Trophoblast cell (in vitro differentiated cells and primary cell): ENCODE results near the gene HIBADH.

Source experiments
- DNase-seq, 2 donors: peaks; one replicate each; pipeline ENCODE4 v3.0.0-alpha.2; 2016
- H2AFZ ChIP-seq: 2 replicates; pipeline ENCODE4 v1.6.1; 2013; ENCODE audit warnings: low read length, moderate library complexity, mild to moderate bottlenecking; ENCODE audit not compliant: insufficient read depth, poor library complexity
- H2AK5ac ChIP-seq: 2 replicates; pipeline ENCODE4 v1.6.1; 2013; ENCODE audit warnings: mild to moderate bottlenecking, low read length
- H2BK120ac ChIP-seq: 2 replicates; pipeline ENCODE4 v1.6.1; 2013; ENCODE audit warnings: low read length, mild to moderate bottlenecking, moderate library complexity; ENCODE audit not compliant: insufficient read depth, poor library complexity
- H2BK12ac ChIP-seq: 2 replicates; pipeline ENCODE4 v1.6.1; 2013; ENCODE audit warnings: mild to moderate bottlenecking, low read length, moderate library complexity
- H2BK5ac ChIP-seq: 2 replicates; pipeline ENCODE4 v1.6.1; 2013; ENCODE audit warnings: low read length, low read depth, moderate library complexity, mild to moderate bottlenecking; ENCODE audit not compliant: poor library complexity
- H3K14ac ChIP-seq: 2 replicates; pipeline ENCODE4 v1.6.1; 2013; ENCODE audit warnings: mild to moderate bottlenecking, low read length
- H3K18ac ChIP-seq: 2 replicates; pipeline ENCODE4 v1.6.1; 2013; ENCODE audit warnings: mild to moderate bottlenecking, low read length
- H3K23ac ChIP-seq: 2 replicates; pipeline ENCODE4 v1.6.1; 2013; ENCODE audit warnings: low read length
- H3K27ac ChIP-seq: 2 replicates; pipeline ENCODE4 v1.5.1; 2013; ENCODE audit warnings: low read depth, mild to moderate bottlenecking, inconsistent platforms, low read length, moderate library complexity
- H3K27me3 ChIP-seq: 2 replicates; pipeline ENCODE4 v1.6.1; 2013; ENCODE audit warnings: inconsistent platforms, mild to moderate bottlenecking, low read length, moderate library complexity; ENCODE audit not compliant: insufficient read depth
- H3K36me3 ChIP-seq, 2 experiments: 1 replicate in 1 of 2; 2 replicates in 1 of 2; pipeline ENCODE4 v1.6.1; 2013; ENCODE audit warnings: low read length in 2 of 2, mild to moderate bottlenecking in 2 of 2, moderate library complexity in 1 of 2; ENCODE audit not compliant: insufficient read depth in 2 of 2, control insufficient read depth in 1 of 2
- H3K4ac ChIP-seq: 2 replicates; pipeline ENCODE4 v1.6.1; 2013; ENCODE audit warnings: low read depth, mild to moderate bottlenecking, low read length, moderate library complexity
- H3K4me1 ChIP-seq, 2 experiments: 1 replicate in 1 of 2; 2 replicates in 1 of 2; pipeline ENCODE4 v1.6.1; 2013; ENCODE audit warnings: low read length in 2 of 2, mild to moderate bottlenecking in 2 of 2, moderate library complexity in 1 of 2; ENCODE audit not compliant: insufficient read depth in 2 of 2, control insufficient read depth in 1 of 2
- H3K4me2 ChIP-seq: 2 replicates; pipeline ENCODE4 v1.6.1; 2013; ENCODE audit warnings: inconsistent platforms, mild to moderate bottlenecking, low read length, moderate library complexity
- H3K4me3 ChIP-seq: 2 replicates; pipeline ENCODE4 v1.5.1; 2013; ENCODE audit warnings: mild to moderate bottlenecking, low read depth, low read length, inconsistent platforms
- H3K79me1 ChIP-seq: one replicate; pipeline ENCODE4 v1.6.1; 2013; ENCODE audit warnings: low read length
- H3K79me2 ChIP-seq: 2 replicates; pipeline ENCODE4 v1.6.1; 2013; ENCODE audit warnings: low read length, mild to moderate bottlenecking; ENCODE audit not compliant: control insufficient read depth, insufficient read depth, poor library complexity
- H3K9ac ChIP-seq: 2 replicates; pipeline ENCODE4 v1.6.1; 2013; ENCODE audit warnings: mild to moderate bottlenecking, low read length
- H3K9me3 ChIP-seq: 2 replicates; pipeline ENCODE4 v1.6.1; 2013; ENCODE audit warnings: low read depth, mild to moderate bottlenecking, control low read depth, inconsistent platforms, low read length; ENCODE audit not compliant: insufficient read depth
- H4K12ac ChIP-seq: 2 replicates; pipeline ENCODE4 v1.6.1; 2013; ENCODE audit warnings: low read depth, mild to moderate bottlenecking, low read length, moderate library complexity
- H4K8ac ChIP-seq: 2 replicates; pipeline ENCODE4 v1.6.1; 2013; ENCODE audit warnings: low read depth, mild to moderate bottlenecking, low read length, moderate library complexity
- H4K91ac ChIP-seq: one replicate; pipeline ENCODE4 v1.6.1; 2013; ENCODE audit warnings: low read depth, mild to moderate bottlenecking, low read length, moderate library complexity
- WGBS: extraction: QIAGEN DNeasy Blood & Tissue Kit; methylation state at CpG from one replicate; pipeline ENCODE4 v1.1.7; 2013; ENCODE audit warnings: missing lambda C conversion rate; ENCODE audit not compliant: insufficient read length, insufficient coverage; ENCODE audit errors: extremely low coverage; 5-methylcytosine and 5-hydroxymethylcytosine counted together

HIBADH gene

GRCh38 chr7:27491534-27491933 lies 171.1 kb downstream of the HIBADH start:
- no peak overlapping the region for H3K18ac ChIP-seq
- whole genome bisulfite sequencing: no CpG with 5 or more reads among the region's 21 CpGs
- H3K79me1 ChIP-seq: no peaks in the 10 kb centered on the region
- no peak overlapping the region for H4K91ac ChIP-seq
- no peak overlapping the region for H2BK12ac ChIP-seq
- no peaks in the 10 kb centered on the region for H3K36me3 ChIP-seq
- peaks cover 7% of the 10 kb centered on the region for H3K9me3 ChIP-seq
- H3K4me3 ChIP-seq: no peak overlapping the region
- no peaks in the 10 kb centered on the region for H3K79me2 ChIP-seq
- DNase-seq: peak; percentile 27 to 44
- H3K27ac ChIP-seq: no peak overlapping the region
- no peak overlapping the region for H2AFZ ChIP-seq
- H3K4me1 ChIP-seq: no peaks in the 10 kb centered on the region
- no peak overlapping the region for H2AK5ac ChIP-seq
- no peak overlapping the region for H3K9ac ChIP-seq
- no peak overlapping the region for H3K4ac ChIP-seq
- H3K27me3 ChIP-seq: no peaks in the 10 kb centered on the region
- H3K4me2 ChIP-seq: no peak overlapping the region
- no peak overlapping the region for H2BK5ac ChIP-seq
- H4K8ac ChIP-seq: no peak overlapping the region
- H4K12ac ChIP-seq: no peak overlapping the region
- H2BK120ac ChIP-seq: no peak overlapping the region
- no peak overlapping the region for H3K23ac ChIP-seq
- H3K14ac ChIP-seq: no peak overlapping the region

- Histone ChIP-seq H3K4ac (no peak overlapping the region), H3K27me3 (no peaks in the 10 kb centered on the region), H3K27ac (no peak overlapping the region), H2BK5ac (no peak overlapping the region), H4K8ac (no peak overlapping the region), H3K36me3 (no peaks in the 10 kb centered on the region), H3K4me2 (no peak overlapping the region), H3K79me2 (no peaks in the 10 kb centered on the region), H3K79me1 (no peaks in the 10 kb centered on the region), H4K91ac (no peak overlapping the region), H2AFZ (no peak overlapping the region), H4K12ac (no peak overlapping the region), H3K9ac (peak overlapping the region; percentile 66), H3K14ac (no peak overlapping the region), H3K9me3 (peaks cover 6% of the 10 kb centered on the region), H3K4me1 (no peaks in the 10 kb centered on the region), H2BK120ac (no peak overlapping the region), H3K23ac (no peak overlapping the region), H3K4me3 (no peak overlapping the region), H2BK12ac (no peak overlapping the region), H2AK5ac (no peak overlapping the region), H3K18ac (no peak overlapping the region)
- no peak for DNase-seq
- WGBS: no CpG with 5 or more reads among the region's 8 CpGs
Measured at GRCh38 chr7:27487509-27487908, 175.2 kb downstream of the HIBADH start.

DNA sequence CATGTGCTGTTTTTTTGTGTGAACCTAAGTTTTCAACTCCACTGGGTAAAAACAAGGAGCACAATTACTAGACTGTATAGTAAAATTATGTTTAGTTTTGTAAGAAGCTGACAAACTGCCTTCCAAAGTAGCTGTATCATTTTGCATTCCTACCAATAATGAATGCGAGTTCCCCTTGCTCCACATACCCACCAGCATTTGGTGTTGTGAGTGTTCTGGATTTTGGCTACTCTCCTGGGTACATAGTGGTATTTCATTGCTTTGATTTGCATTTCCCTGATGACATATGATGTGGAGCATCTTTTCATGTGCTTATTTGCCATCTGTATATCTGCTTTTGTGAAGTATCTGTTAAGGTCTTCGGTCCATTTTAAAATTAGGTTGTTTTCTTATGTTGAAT lies 178.2 kb downstream of the HIBADH start:
- H3K4me3 ChIP-seq: no peak overlapping the region
- H4K8ac ChIP-seq: no peak overlapping the region
- H2AK5ac ChIP-seq: no peak overlapping the region
- H3K9me3 ChIP-seq: peaks cover 1% of the 10 kb centered on the region
- no peak overlapping the region for H2BK5ac ChIP-seq
- H4K91ac ChIP-seq: no peak overlapping the region
- no peak overlapping the region for H3K23ac ChIP-seq
- no peak overlapping the region for H3K9ac ChIP-seq
- no peaks in the 10 kb centered on the region for H3K27me3 ChIP-seq
- no peak overlapping the region for H4K12ac ChIP-seq
- H3K4me2 ChIP-seq: no peak overlapping the region
- DNase-seq: peak; percentile 23 to 77
- H3K4ac ChIP-seq: no peak overlapping the region
- no CpG with 5 or more reads among the region's 2 CpGs for WGBS
- no peak overlapping the region for H3K18ac ChIP-seq
- H2BK120ac ChIP-seq: no peak overlapping the region
- no peak overlapping the region for H2BK12ac ChIP-seq
- H3K14ac ChIP-seq: no peak overlapping the region
- H3K4me1 ChIP-seq: no peaks in the 10 kb centered on the region
- no peaks in the 10 kb centered on the region for H3K79me1 ChIP-seq
- no peaks in the 10 kb centered on the region for H3K36me3 ChIP-seq
- H2AFZ ChIP-seq: no peak overlapping the region
- no peak overlapping the region for H3K27ac ChIP-seq
- H3K79me2 ChIP-seq: no peaks in the 10 kb centered on the region

DNA sequence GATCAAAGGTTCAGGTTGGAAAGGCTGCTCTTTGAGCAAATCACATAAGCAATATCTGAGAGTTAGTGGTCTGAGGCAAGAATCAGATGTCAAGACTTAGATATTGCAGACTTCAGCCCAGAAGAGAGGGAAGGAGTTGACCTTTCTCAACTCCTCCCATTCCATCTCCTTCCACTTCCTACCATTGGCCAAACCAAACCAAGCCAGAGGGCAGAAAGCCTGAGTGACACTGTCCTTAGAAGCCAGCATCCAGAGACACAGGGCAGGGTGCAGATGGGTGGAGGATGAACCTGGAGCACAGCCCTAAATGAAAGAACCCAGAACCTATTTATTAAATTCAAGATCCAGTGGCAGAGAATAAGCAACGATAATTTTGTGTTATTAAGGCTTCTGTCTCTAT lies 180.5 kb downstream of the HIBADH start:
- Histone ChIP-seq H3K36me3 (no peaks in the 10 kb centered on the region), H2BK120ac (no peak overlapping the region), H2AFZ (no peak overlapping the region), H3K23ac (no peak overlapping the region), H3K14ac (no peak overlapping the region), H4K91ac (no peak overlapping the region), H3K27ac (no peak overlapping the region), H3K4ac (no peak overlapping the region), H3K4me2 (no peak overlapping the region), H3K9me3 (no peaks in the 10 kb centered on the region), H2BK12ac (no peak overlapping the region), H3K18ac (no peak overlapping the region), H3K4me1 (no peaks in the 10 kb centered on the region), H3K9ac (no peak overlapping the region), H3K4me3 (no peak overlapping the region), H3K79me1 (no peaks in the 10 kb centered on the region), H3K27me3 (no peaks in the 10 kb centered on the region), H4K8ac (no peak overlapping the region), H2AK5ac (no peak overlapping the region), H4K12ac (no peak overlapping the region), H3K79me2 (no peaks in the 10 kb centered on the region), H2BK5ac (no peak overlapping the region)
- DNase-seq: no peak
- no CpG with 5 or more reads among the region's 1 CpG for WGBS
